ENCODE measurements around the gene SPDYE3. TPM values are rescaled to one million over a fixed set of nuclear protein-coding genes. Genes with fewer than 3 reads are reported as not detected.
"Not testable (repeated sequence)": the region's sequence is repeated elsewhere in the genome, so short reads cannot be mapped to it uniquely, and the experiment has no call there.

Gene SPDYE3
- total RNA-seq, 1 donor from 2014 or later = not detected

DNA sequence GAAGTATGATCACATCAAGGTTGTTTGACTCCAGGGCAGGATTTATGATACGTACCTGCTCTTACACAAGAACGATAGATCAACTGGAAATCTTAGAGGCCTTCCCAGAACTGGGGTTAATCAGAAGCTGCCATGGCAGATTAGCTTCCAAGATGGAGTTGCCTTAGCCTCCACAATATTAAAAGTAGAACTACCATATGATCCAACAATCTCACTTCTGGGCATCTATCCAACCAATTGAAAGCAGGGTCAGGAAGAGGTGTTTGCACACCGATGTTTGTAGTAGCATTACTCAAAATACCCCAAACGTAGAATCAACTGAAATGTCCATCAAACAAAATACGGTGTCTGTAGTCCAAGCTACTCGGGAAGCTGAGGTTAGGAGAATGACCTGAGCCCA is 57.0 kb downstream of the SPDYE3 start:
- no peak for DNase-seq (ENCODE audit: extremely low spot score, unreplicated experiment)
- Mint-ChIP-seq H3K27ac (ENCODE audit: unreplicated experiment) (no peak overlapping the region), H3K4me3 (ENCODE audit: unreplicated experiment) (no peak overlapping the region), H3K9me3 (ENCODE audit: unreplicated experiment) (no peaks in the 10 kb centered on the region), H3K27me3 (ENCODE audit: unreplicated experiment) (no peaks in the 10 kb centered on the region), H3K36me3 (ENCODE audit: unreplicated experiment) (peaks cover 37% of the 10 kb centered on the region), H3K4me1 (ENCODE audit: unreplicated experiment) (no peaks in the 10 kb centered on the region)
- TF ChIP-seq, protein P1, sequence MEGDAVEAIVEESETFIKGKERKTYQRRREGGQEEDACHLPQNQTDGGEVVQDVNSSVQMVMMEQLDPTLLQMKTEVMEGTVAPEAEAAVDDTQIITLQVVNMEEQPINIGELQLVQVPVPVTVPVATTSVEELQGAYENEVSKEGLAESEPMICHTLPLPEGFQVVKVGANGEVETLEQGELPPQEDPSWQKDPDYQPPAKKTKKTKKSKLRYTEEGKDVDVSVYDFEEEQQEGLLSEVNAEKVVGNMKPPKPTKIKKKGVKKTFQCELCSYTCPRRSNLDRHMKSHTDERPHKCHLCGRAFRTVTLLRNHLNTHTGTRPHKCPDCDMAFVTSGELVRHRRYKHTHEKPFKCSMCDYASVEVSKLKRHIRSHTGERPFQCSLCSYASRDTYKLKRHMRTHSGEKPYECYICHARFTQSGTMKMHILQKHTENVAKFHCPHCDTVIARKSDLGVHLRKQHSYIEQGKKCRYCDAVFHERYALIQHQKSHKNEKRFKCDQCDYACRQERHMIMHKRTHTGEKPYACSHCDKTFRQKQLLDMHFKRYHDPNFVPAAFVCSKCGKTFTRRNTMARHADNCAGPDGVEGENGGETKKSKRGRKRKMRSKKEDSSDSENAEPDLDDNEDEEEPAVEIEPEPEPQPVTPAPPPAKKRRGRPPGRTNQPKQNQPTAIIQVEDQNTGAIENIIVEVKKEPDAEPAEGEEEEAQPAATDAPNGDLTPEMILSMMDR (IDR thresholded peaks at IDR 0.05) = no peak

DNA sequence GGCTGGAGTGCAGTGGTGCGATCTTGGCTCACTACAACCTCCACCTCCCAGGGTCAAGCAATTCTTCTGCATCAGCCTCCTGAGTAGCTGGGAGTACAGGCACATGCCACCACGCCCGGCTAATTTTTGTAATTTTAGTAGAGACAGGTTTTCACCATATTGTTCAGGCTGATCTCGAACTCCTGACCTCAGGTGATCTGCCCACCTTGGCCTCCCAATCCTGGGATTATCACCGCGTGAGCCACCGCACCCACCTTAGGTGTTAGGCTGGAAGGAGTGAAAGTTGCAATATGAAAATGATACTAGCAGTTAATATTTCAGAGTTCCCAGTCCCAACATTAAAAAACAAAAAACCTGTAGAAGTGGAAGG is 58.5 kb downstream of the SPDYE3 start:
- H3K4me3 Mint-ChIP-seq (ENCODE audit: unreplicated experiment); H3K27me3 Mint-ChIP-seq (ENCODE audit: unreplicated experiment); DNase-seq (ENCODE audit: extremely low spot score, unreplicated experiment); H3K27ac Mint-ChIP-seq (ENCODE audit: unreplicated experiment); H3K9me3 Mint-ChIP-seq (ENCODE audit: unreplicated experiment); H3K4me1 Mint-ChIP-seq (ENCODE audit: unreplicated experiment): not testable (repeated sequence)
- peaks cover 29% of the 10 kb centered on the region for H3K36me3 Mint-ChIP-seq (ENCODE audit: unreplicated experiment)

- no peaks in the 10 kb centered on the region for H3K27me3 Mint-ChIP-seq (ENCODE audit: unreplicated experiment)
- DNase-seq (ENCODE audit: extremely low spot score, unreplicated experiment) = no peak
- H3K36me3 Mint-ChIP-seq (ENCODE audit: unreplicated experiment) = peaks cover 27% of the 10 kb centered on the region
- no peaks in the 10 kb centered on the region for H3K4me1 Mint-ChIP-seq (ENCODE audit: unreplicated experiment)
- H3K4me3 Mint-ChIP-seq (ENCODE audit: unreplicated experiment) = no peak overlapping the region
- H3K27ac Mint-ChIP-seq (ENCODE audit: unreplicated experiment) = no peak overlapping the region
- H3K9me3 Mint-ChIP-seq (ENCODE audit: unreplicated experiment) = no peaks in the 10 kb centered on the region
- TF ChIP-seq, protein P1 (IDR thresholded peaks at IDR 0.05) = no peak
Observed at GRCh38 chr7:100366411-100367250, 59.1 kb downstream of the SPDYE3 start.

GRCh38 chr7:100367251-100367620 is 59.7 kb downstream of the SPDYE3 start:
- DNase-seq (ENCODE audit: extremely low spot score, unreplicated experiment) = no peak
- no peaks in the 10 kb centered on the region for H3K27me3 Mint-ChIP-seq (ENCODE audit: unreplicated experiment)
- H3K9me3 Mint-ChIP-seq (ENCODE audit: unreplicated experiment) = no peaks in the 10 kb centered on the region
- H3K4me3 Mint-ChIP-seq (ENCODE audit: unreplicated experiment) = no peak overlapping the region
- TF ChIP-seq, protein P1 (IDR thresholded peaks at IDR 0.05) = no peak
- no peak overlapping the region for H3K27ac Mint-ChIP-seq (ENCODE audit: unreplicated experiment)
- no peaks in the 10 kb centered on the region for H3K4me1 Mint-ChIP-seq (ENCODE audit: unreplicated experiment)
- H3K36me3 Mint-ChIP-seq (ENCODE audit: unreplicated experiment) = peaks cover 22% of the 10 kb centered on the region

- DNase-seq (ENCODE audit: extremely low spot score, unreplicated experiment) = no peak
- H3K4me1 Mint-ChIP-seq (ENCODE audit: unreplicated experiment) = no peaks in the 10 kb centered on the region
- H3K9me3 Mint-ChIP-seq (ENCODE audit: unreplicated experiment) = no peaks in the 10 kb centered on the region
- H3K4me3 Mint-ChIP-seq (ENCODE audit: unreplicated experiment) = no peak overlapping the region
- no peaks in the 10 kb centered on the region for H3K27me3 Mint-ChIP-seq (ENCODE audit: unreplicated experiment)
- TF ChIP-seq, protein P1 (IDR thresholded peaks at IDR 0.05) = no peak
- H3K36me3 Mint-ChIP-seq (ENCODE audit: unreplicated experiment) = peaks cover 15% of the 10 kb centered on the region
- no peak overlapping the region for H3K27ac Mint-ChIP-seq (ENCODE audit: unreplicated experiment)
Observed at GRCh38 chr7:100367676-100368613, 60.4 kb downstream of the SPDYE3 start.
